NCI-H510A treated with DMSO at 0.1 percent for 48 hours (cell line): ENCODE measurements around the gene KIAA1549.
"Not testable (repeated sequence)": the region's sequence is repeated elsewhere in the genome, so short reads cannot be mapped to it uniquely, and the experiment has no call there.

Experiments used
- DNase-seq: peaks from one replicate; lab custom pipeline; 2025; lab: John Stamatoyannopoulos, UW

The KIAA1549 gene

DNA sequence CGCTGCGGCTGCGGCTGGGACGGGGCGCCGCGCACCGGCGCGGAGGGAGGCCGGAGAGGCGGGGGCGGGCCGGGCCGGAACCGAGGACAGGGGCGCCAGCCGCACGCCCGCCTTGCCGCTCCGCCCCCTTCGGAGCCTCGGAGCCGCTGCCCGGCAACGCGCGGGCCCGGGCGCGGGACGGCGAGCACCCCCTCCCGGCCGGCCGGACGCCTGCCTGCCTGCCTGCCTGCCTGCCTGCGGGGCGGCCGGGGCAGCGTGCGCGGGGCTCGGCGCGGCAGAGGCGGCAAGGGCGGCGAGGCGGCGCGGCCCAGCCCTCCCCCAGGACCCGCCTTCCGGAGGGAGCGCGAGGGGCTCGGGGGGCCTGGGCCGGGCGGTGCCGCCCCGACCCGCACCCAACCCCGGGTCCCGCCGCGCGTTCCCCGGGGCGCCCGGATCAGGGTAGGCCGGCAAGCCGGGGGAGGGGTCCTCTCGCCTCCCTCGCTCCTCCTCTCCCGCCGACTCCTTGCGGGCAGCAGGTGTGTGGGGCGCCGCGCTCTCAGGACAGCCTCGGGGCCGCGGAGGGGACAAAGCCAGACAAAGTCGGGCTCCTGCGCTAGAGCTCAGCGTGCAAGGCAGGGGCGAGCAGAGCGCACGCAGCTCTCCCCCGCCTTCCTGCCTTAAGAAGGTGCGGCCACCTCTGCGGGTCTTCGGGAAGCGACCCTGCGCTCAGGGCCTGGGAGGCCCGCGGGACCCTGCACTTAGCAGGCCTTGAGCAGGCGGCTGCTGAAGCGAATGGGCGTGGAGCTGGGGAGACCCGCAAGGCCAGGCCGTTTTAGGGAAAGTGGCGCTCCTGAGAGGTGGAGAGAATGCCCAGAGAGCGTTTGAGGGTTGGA lies at the start of gene KIAA1549:
Gene KIAA1549, minus strand, starts transcription at position 58 of the 872 bp plus-strand sequence. CDS start 120 bp downstream, outside the sequence.
- DNase-seq: peak; percentile 33

DNA sequence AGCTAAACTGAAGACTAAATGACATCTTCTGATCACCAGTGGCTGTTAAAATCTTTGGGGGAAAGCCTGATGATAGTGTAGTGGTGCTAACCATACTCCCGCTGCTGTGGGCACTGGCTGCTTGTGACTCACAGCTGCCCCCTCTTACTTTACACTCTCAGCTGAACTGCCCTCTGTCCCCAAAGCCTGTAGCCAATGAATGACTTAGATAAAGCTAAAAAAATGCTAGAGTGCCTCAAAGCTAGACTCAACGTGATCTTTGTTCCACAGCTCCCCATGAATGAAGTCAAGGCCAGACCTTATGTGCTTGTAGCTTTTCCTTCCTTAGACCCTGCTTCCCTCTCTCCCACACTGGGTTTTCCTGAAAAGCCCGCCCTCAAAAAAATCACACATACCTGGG lies 48.2 kb upstream of the KIAA1549 start:
- DNase-seq: no peak

DNA sequence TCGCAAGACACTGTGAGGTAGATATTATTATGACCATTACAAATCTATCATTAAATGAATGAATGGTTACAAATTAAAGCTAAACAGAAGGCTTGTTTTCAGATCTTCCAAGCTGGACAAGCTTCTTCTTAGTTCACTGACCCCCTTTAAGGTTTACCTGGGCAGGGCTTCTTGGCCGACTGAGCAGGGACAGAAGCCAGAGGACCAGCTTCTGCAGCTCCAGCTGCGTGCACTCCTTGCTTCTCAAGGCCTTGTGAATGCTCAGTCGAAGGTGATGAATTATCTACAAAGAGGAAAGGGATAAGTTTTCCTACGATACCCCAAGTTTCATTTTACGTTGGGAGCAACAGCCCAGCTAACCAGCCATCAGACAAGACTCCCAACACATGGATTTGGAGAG lies 45.4 kb upstream of the KIAA1549 start:
- no peak for DNase-seq

DNA sequence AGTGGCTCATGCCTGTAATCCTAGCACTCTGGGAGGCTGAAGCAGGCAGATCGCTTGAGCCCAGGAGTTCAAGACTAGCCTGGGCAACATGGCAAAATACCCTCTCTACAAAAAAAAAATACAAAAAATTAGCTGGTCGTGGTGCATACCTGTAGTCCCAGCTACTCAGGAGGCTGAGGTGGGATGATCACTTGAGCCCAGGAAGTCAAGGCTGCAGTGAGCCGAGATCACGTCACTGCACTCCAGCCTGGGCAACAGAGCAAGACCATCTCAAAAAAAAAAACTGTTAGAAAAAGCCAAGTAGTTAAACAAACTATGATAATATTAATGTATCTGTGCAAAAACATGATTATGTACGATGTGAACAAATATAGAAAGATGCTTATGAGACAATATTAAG lies 44.7 kb upstream of the KIAA1549 start:
- DNase-seq: not testable (repeated sequence)

DNA sequence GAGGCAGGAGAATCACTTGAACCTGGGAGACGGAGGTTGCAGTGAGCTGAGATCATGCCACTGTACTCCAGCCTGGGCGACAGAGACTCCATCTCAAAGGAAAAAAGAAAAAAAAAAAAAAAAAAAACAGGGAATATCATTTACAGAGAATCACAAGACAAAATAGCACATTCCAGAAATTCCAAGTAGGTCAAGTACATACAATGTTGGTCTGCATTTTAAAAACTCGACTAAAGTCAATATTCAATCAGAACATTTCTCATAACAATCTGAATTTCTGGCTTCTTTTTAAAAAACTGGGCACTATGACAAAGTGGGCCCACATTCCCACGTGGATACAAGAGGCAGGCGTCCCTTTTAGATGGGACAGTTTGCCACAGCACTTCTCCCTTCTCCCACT lies 41.9 kb upstream of the KIAA1549 start:
- no peak for DNase-seq

DNA sequence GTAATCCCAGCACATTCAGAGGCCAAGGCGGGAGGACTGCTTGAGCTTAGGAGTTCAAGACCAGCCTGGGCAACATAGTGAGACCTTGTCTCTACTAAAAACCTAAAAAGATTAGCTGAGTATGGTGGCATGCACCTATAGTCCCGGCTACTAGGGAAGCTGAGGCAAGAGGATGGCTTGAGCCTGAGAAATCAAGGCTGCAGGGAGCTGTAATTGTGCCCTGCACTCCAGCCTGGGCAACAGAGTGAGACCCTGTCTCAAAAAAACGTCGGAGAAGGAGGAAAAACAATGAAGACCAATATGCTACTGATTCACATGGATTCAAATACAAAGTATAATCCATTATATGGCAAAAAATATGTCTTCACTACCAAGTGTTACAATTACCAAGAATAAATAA lies 41.1 kb upstream of the KIAA1549 start:
- DNase-seq: no peak

DNA sequence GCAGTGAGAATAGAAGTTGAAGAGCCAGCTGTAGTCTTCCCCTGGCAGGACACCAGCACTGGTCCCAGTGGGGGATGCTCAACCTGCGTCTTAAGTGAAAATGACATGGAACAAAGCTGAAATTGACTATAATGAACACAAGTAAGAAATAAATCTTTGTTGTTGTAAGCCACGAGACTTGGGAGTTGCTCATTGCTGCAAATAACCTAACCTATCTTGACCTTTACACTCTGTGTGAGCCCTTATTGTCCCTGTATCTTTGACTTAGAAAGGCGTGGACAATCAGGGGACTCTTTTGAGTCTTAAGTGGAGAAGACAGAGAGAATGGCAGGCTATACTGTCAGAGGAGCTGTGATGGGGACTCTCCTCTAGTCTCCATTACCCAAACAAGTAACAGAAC lies 37.7 kb upstream of the KIAA1549 start:
- no peak for DNase-seq

DNA sequence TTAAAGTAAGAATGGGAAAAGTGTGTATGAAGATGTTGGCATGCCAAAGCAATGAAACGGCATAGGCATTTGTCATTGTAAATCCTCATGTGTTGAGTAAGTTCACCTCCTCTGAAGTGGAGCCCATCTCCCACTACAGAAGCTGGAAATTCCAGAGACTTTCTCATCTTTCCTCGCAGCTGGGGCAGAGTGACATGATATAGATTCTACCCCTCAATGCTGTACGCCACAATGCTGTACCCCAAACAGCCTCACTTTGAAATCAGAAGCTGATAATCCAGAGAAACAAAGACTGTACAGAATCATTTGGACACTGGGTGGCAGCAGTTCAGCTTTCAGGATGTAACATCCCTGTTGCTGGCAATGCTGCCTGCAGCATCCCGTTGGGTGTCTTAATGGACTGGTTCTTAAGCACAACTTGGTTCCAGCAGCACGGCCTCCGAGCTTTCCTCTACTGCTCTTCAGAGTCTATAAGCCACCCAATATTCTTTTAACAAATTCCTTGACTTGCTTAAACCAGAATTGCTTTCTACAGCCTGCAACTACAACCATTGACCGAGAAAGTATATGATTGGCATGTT lies 35.8 kb upstream of the KIAA1549 start:
- peak; percentile 62 for DNase-seq

DNA sequence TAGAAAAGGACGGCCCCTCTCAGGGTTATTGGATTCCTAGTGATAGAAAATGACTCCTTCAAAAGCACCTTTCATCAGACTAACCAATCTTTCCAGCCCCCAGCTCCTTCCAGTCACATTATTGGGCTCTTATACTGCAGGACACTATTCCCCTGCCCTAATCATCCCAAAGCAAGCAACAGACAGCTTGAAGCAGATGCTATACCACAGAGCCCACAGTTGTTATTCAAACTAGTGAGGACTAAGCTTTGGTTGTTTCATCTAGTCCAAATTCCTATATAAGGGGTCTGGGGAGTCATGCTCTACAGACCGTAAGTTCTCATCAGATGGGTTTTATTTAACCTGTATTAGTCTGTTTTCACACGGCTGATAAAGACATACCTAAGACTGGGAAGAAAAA lies 30.2 kb upstream of the KIAA1549 start:
- DNase-seq: no peak

DNA sequence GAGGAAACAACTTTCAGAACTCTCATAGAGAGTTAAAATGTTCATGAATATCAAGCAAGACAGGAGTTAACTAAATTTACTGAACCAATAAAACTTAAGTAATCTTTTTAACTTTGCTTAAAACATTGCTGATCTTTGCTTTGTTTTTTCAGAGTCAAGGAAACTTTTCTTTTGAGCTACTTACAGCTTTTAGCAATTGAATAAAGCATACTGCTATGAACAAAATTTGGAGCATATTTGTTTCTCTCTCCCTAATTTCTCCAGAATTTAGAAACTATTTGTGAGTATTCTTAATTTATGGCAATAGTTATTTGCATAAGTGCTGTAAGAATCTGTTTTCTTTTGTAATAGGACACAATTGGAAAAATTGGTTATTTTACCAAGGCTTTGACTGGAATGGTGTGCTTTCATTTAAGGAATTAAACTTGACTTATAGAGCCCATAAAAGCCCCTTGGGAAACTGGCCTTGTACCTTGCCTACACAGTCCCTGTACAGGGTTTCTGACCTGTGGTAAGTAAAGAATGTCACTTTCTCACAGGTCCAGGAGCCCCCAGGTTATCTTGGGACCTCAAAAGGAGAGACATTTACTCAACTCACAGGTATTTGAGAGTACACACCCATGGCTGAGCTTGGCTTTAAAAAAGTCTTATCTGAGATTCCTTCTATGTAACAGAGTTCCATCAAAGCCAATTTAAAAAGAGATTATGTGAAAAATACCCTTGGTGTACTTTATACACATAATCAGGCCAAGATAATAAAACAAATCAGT lies 23.3 kb upstream of the KIAA1549 start:
- DNase-seq: no peak

DNA sequence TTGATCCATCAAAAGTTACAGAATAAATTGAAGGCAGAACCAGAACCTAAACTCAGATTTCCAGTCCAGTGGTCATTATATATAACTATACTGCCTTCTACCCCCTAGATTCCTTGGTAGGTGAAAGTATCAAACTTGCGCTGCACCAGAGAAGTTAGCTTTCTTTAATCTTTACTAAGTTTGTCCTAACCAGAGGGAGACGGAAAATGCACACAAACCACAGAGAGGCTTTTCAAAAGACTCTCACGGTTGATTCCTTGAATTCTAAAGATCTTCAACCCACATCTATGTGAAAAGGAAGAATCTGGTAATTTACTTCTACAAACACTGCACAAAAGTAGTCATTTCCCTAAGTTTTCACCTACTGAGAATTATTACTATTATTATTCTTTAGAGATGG lies 18.2 kb upstream of the KIAA1549 start:
- DNase-seq: no peak

DNA sequence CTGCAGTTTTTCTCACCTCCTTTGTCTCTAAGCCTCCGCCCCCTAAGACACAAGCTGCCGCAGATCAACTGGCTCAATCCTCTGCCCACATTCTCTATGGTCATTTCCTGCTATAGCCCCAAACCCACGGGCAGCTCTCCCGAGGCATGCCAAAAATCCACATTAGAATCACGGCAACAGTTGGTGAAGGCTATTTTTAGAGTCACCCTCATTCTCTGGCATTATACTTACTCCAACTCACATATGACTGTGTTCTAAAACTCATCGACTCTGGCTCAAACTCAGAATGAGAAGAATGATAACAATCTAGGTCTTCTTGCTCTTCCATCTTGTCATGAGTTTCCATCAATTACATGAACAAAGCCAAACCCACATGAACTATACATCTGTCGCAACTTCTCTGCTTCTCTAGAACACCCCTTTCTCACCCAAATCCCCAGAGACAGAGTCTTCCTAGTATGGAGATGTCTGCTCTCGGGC lies 10.9 kb upstream of the KIAA1549 start:
- DNase-seq: no peak

DNA sequence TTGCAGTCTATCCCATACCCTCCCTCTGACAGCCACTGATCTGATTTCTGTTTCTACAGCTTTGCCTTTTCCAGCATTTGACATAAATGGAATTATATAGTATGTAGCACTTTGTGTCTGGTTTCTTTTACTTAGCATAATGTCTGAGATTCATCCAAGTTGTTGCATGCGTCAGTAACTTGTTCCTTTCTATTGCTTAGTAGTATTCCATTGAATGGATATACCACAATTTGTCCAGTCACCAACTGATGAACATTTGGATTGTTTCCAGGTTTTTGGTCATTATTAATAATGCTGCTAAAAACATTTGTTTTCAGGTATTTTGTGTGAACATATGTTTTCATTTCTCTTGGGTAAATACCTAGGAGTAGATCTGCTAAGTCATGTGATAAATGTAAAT lies 6.5 kb upstream of the KIAA1549 start:
- no peak for DNase-seq

DNA sequence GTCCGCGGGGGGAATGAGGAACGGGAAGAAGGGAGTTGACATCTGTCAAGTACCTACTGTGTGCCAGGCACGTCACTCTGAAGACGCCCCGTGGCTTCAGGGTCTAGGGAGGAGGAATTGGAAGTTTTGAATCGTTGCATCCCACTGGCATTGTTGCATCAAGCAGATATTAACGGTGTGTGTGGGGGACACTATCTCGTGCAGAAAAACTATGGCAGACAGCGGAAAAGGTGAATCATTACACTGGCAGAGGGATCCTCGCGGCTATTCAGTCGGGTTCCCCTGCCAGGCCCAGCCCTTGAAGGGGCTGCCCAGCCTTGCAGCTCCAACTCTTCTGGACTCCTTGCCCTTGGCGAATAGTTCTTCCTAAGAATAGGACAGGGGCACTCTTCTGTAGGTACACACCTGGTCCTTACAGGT lies 1.0 kb upstream of the KIAA1549 start:
- no peak for DNase-seq

DNA sequence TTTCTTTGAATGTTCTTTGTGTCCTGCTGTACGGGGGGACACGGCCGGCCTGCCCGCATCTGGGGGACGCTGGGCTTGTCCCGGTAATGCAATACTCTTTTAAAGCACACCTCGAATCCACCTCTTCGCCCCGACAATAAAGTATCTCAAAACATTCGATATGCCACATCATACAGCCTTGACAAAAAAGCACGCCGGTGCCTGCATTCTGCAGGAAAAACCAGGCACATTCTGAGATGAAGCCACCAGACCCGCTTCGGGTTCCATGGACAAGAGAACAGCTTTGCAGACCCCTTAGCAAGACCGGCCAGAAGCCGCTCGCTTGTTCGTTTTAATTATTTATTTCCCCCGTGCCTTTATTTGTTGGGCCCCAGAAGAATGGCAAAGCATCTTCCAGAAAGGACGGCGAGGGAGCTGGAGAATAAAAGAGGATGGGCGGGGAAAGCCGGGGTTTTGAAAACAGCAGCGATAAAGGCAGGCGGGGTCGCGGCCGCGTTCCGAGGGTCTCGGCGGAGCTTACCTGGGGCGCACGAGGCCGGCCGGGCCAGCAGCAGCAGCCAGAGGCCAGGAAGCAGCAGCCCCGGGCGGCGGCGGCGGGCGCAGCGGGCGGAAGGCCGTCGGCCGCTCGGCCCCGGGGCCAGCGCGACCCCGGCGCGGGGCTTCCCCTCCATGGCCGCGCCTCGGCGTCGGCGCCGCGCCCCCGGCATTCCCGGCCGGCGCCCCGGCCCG lies 462 bp downstream of the KIAA1549 start:
- DNase-seq: no peak

DNA sequence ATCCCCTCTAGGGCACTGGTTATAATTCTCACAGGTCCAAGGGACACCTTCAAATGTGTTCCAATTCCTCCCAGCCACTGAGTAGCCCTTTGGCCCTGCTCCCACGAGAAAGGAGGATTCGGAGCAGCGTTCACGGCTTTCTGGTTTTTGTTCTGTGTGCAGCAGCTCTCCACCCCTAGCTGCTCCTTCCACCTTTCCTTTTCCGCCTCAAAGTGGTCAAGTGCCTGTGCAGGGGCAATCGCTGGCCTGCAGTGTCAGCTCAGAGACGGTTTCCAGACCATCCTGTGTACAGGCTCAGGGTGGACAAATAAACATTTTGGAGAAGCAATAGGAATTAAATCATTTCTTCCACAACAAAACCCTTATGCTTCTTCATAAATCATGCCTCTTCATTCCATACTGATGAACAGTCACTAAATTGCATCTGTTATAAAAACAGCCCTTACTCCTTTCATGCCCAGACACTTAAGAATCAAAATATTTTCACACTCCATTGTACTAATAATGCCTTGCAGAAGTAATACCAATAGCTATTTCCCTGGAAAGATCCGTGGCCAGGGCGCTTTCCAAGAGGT lies 1.1 kb downstream of the KIAA1549 start:
- DNase-seq: no peak

DNA sequence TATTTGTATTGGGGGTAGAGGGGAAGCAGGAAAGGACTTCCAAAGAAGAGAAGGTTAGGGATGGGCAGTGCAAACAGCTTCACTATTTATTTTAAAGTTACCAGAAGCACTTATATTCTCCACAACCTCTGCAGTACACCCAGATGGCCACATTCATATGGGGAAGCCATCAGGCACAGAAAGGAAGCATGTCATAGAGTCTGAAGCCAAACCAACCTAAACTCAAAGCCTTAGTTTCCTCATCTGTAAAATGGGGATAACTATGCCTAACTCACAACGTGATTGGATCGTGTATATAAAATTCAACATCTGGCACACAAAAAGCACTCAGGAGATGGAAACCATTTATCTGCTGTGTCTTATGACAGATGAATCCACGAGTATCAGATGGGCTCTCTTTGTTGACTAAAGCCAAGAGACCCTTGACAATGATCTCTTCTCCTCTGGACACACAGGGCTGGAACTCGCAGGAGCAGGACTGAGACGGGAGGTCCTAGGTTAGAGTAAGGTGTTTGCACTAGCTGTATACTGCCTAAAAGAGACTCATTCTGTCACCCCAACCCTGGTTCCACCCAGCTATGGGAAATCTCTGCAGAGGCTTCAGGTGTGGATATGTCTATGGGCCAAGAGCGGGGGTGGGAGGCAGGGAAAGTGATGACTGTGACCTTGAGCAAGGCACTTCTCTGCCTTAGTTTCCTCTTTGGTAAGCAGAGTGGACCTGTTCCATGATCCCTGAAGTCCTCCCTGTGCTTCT lies 1.8 kb downstream of the KIAA1549 start:
- peak; percentile 17 for DNase-seq

DNA sequence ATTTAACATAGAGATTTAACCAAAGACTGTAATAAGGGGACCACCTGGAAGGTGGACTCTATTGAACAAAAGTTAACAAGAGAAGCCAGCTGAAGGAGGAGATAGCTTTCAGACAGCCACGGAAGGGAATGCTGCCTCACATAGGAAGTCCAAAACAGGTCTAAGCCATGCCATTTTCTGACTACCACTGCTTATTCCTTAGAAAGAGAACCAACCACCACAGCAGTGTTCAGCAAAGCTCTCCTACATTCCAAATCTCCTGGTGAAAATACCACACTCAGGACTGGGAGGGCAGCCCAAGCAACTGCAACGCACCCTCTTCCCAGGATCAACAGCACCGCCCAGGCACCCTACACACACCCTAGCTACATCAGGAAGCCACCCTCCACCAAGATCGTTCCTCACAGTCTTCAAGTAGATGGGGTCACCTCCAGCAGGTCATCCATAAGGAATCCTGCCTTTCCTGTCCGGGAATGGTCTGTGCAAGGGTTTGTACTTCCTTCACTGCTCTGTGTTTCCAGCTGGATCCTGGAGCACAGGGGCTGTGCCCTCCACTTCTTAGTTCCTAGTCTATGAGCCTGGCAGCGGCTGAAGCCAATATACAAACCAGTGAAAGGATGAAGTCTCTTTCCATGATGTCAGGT lies 2.5 kb downstream of the KIAA1549 start:
- peak; percentile 13 for DNase-seq

DNA sequence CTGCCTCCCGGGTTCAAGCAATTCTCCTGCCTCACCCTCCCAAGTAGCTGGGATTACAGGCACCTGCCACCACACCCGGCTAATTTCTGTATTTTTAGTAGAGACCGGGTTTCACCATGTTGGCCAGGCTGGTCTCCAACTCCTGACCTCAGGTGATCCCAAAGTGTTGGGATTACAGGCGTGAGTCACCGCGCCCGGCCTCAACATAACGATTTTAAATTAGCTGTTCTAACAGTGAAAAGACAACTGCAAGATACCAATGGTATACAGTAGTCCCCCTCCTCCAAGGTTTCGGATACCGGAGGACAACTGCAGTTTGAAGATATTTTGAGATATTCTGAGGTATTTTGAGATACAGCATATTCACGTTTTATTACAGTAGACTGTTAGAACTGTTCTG lies 5.0 kb downstream of the KIAA1549 start:
- not testable (repeated sequence) for DNase-seq

DNA sequence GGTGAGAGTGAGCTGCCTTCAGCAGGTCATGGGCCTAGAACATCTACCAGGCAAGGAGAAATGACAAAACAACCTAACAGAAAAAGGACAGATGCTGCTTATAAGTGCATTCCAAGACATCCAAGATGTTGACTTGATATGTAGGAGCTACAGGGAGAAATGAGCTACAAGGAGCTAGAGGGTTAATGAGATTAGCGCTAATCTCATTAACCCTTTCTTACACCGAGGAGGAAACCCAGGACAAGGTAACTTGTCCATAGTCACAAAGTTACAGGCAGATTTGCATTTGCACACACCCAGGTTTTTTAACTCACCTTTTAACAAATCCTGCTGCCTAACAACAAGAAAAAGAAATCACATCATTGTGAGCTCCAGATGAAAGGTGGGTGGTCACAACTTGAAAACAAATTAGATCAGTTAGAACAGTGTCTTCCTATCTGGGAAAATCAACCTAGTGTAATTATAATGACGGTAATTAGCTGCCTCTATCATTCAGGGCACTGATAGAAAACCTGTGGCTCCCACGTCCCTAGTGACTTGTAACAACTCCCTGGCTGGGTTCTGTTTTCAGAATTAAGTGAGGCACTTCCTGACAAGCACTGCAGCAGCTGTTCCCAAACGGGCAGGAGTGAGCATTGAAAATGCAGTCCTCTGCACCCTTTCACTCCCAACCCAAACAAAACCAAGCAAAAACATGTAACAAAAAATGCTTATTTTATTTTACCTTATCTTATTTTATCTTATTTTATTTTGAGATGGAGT lies 5.7 kb downstream of the KIAA1549 start:
- no peak for DNase-seq
